NCI-H345 treated with DMSO at 0.1 percent for 48 hours (cell line): ENCODE measurements around the gene MME.
"Not testable (repeated sequence)": the region's sequence is repeated elsewhere in the genome, so short reads cannot be mapped to it uniquely, and the experiment has no call there.

Experiments used
- DNase-seq: peaks from one replicate; lab custom pipeline; 2025; ENCODE audit not compliant: unreplicated experiment; lab: John Stamatoyannopoulos, UW

The MME gene

DNA sequence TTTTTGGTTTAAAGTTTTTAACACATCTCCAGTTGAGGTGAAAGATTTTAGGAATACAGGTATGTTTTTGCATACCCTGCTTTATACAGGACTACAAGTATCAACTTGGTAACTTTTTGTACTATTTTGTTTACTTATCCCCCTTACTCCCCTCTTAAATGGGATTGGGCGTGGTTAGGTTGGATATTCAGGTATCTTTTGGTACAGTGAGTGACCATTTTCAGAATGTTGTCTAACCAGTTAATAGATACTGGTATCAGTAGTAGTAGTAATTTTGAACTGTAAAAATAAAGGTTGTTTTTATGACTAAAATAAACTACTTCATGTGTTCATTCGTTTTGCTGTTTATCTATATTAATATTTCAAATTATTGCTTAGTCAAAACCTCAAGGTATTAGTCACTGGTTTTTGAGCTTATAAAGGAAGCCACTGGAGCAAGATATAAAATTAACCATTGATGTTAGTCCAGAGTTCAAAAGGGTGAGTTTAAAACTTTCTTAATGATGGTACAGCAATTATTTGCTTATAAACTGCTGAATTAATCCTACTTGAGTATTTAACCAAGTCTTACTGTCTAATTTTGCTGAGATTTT lies 3.3 kb downstream of the MME start:
- no peak for DNase-seq

DNA sequence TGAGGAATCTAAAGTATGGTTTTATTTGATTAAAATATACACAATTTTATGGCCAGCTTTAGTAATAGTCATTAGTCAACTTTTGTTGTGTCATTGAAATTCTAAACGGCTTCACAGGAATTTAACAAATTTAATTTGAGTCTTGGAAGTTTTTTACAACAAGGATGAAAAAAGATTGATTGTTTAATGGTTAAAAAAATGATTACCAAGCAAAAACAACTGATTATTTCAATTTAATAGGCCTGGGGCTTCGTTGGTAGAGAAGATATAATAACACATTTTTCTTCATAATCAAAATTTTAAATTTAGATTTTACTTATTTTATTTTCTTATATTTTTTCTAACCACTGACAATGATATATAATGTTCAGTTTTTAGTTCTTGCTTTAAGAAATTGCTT lies 4.4 kb downstream of the MME start:
- no peak for DNase-seq

DNA sequence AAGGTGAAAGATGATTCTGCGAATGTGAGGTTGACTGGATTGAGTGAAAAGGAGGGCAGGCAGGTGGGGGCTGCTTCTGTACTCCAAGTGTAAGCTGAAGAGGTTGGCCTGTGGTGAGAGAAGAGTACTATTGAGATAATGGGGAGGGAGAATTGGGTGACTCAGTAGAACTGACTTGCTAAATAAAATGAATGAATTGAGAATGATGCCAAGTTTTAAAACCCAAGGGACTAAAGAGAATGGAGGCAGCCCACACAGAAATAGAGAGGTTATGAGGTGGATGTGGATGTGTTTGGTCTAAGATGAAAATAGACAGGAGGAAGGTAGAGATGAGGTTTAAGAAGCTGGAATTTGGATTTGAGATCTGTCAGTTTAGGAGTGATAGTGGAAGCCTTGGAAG lies 5.9 kb downstream of the MME start:
- DNase-seq: no peak

GRCh38 chr3:155088706-155089345 lies 8.7 kb downstream of the MME start:
- DNase-seq: no peak

DNA sequence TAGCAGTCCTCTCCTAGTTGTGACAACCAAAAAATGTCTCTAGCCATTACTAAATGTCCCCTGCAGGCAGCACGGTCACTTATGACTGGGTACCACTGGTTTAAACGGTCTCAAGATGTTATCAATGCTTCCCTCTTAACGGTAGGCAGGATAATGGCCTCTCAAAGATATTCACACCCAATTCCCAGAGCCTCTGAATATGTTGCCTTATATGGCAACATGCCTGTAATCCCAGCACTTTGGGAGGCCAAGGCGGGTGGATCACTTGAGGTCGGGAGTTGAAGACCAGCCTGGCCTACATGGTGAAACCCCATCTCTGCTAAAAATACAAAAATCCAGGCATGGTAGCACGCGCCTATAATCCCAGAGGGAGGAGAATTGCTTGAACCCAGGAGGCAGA lies 9.4 kb downstream of the MME start:
- no peak for DNase-seq

DNA sequence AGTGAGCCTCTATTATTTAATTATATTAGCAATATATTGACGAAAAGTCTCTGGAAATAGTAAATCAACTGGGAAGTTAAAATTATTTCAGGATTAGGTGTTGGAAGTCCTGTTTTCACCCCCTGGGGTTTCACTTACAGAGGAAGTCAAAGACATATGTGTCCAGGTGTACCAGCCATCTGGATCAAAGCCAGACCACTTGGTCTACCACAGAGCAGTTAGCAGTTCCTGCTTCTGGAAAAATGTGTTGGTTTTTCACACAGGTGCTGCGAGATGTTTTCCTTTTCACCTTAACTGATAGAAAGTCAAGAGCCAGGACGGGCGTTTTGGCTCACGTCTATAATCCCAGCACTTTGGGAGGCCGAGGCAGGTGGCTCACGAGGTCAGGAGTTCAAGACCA lies 13.1 kb downstream of the MME start:
- no peak for DNase-seq

GRCh38 chr3:155096303-155097008 lies 16.3 kb downstream of the MME start:
- DNase-seq: no peak

GRCh38 chr3:155097009-155097349 lies 16.9 kb downstream of the MME start:
- DNase-seq: no peak

DNA sequence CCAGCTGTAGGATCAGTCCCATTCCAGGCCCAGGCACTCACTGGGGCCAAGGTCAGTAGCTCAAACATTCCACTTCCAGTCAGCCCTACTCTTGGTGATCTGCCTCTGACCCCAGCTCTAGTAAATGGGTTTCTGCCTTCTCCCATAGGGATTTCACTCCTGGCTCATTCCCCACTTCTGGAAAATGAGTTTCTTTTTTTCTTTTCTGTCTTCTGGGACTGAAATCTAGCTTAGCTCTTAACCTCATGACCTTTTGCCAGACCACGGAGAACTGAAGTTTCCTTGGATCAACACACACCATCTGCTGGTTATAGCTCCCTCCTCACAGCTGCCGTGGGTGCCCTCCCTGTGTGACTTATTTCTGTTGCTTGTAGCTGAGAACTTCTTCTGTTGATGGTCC lies 21.3 kb downstream of the MME start:
- no peak for DNase-seq

- no peak for DNase-seq
Measured at GRCh38 chr3:155102329-155102728, 22.2 kb downstream of the MME start.

GRCh38 chr3:155103686-155104085 lies 23.6 kb downstream of the MME start:
- no peak for DNase-seq

GRCh38 chr3:155106119-155106518 lies 26.0 kb downstream of the MME start:
- no peak for DNase-seq

- DNase-seq: no peak
Measured at GRCh38 chr3:155110022-155110421, 29.9 kb downstream of the MME start.

GRCh38 chr3:155110996-155111901 lies 31.1 kb downstream of the MME start:
- DNase-seq: no peak

GRCh38 chr3:155111971-155112370 lies 31.9 kb downstream of the MME start:
- DNase-seq: no peak

DNA sequence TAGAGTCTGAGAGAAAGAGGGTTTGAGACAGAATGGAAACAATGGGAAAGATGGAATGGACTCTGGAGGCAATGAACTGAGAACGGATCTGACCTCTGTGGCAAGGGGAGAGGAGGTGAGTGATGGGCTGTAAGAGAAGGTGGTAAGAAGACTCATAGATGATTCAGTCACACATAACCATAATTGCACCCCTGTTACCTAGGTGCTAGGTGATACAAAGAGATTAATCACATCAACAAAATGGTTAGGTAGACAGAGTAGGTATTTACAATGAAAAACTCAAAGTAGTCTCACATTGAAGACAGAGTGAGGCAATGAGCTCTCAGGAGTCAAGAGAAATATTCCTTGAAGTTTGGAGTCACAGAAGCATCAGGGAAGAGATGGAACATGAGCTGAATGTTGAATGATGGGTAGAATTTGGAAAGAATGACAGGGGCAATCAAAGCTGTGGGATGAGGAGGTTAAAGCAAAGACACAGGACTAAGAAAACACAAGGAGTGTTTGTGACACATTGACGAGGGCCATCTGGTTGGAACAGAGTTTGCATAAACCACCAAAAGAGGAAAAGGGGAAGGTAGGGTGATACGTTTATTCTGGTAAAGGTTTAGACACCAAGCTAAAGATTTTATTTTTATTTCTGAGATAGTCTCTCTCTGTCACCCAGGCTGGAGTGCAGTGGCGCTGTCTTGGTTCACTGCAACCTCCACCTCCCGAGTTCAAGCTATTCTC lies 32.7 kb downstream of the MME start:
- DNase-seq: no peak

- not testable (repeated sequence) for DNase-seq
Measured at GRCh38 chr3:155124745-155125144, 44.6 kb downstream of the MME start.

DNA sequence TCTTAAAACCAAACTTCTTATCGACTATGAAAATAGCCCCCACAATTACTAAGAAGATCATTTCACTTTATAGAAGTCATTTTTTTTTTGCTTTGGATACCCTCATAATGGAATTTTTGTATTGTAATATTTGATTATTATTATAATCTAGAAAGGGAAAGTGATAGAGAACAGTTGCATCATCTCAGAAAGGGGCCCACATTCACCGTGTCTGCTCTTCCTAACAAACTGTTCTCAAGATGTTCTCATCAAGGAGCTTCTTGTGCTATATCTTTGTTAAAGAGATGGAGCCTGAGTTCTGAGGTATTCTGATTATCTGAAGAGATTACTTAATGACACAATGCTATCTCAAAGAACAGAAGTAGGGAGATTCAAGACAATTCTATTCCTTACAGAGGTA lies 49.3 kb downstream of the MME start:
- DNase-seq: no peak

GRCh38 chr3:155130001-155130400 lies 49.9 kb downstream of the MME start:
- no peak for DNase-seq

- DNase-seq: no peak
Measured at GRCh38 chr3:155131104-155131503, 51.0 kb downstream of the MME start.

DNA sequence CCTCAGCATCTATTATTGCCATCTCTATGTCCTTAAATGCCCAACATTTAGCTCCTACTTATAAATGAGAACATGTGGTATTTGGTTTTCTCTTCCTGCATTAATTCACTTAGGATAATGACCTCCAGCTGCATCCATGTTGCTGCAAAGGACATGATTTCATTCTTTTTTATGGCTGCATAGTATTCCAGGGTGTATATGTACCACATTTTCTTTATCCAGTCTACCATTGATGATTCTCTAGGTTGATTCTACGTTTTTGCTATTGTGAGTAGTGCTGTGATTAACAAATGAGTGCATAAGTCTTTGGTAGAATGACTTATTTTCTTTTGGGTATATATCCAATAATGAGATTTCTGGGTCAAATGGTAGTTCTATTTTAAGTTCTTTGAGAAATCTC lies 54.2 kb downstream of the MME start:
- DNase-seq: not testable (repeated sequence)
